ENCODE data around the gene AATF. TPM values are rescaled to one million over a fixed set of nuclear protein-coding genes. Genes with fewer than 3 reads are reported as not detected.

The AATF gene
- total RNA-seq, 1 donor from 2014 or later = 21.1 TPM

- no peaks in the 10 kb centered on the region for H3K27me3 ChIP-seq
- H3K4me3 ChIP-seq = no peak overlapping the region
- peaks cover 0 to 32% of the 10 kb centered on the region in 2 donors for H3K36me3 ChIP-seq
- TF ChIP-seq POLR2A (IDR thresholded peaks at IDR 0.05) = no peak
- TF ChIP-seq POLR2AphosphoS5 (IDR thresholded peaks at IDR 0.05; ENCODE audit: insufficient read depth in 1 of 2, low read depth in 1 of 2) = no peak
- no peak for TF ChIP-seq CTCF (IDR thresholded peaks at IDR 0.05)
- intact Hi-C loops (cut with DNase I) = no loop called here
- H3K9me3 ChIP-seq = no peaks in the 10 kb centered on the region
- no peaks in the 10 kb centered on the region for H3K4me1 ChIP-seq
- no peak for DNase-seq (ENCODE audit: extremely low spot score in 2 of 2)
- H3K27ac ChIP-seq = no peak overlapping the region
Observed at GRCh38 chr17:37090941-37091340, 142.2 kb downstream of the AATF start.

- TF ChIP-seq CTCF (IDR thresholded peaks at IDR 0.05) (no peak), POLR2A (IDR thresholded peaks at IDR 0.05) (no peak), POLR2AphosphoS5 (IDR thresholded peaks at IDR 0.05; ENCODE audit: insufficient read depth in 1 of 2, low read depth in 1 of 2) (no peak)
- Histone ChIP-seq H3K27me3 (no peaks in the 10 kb centered on the region), H3K9me3 (no peaks in the 10 kb centered on the region), H3K27ac (no peak overlapping the region), H3K36me3 (peaks cover 0 to 33% of the 10 kb centered on the region in 2 donors), H3K4me3 (no peak overlapping the region), H3K4me1 (no peaks in the 10 kb centered on the region)
- DNase-seq (ENCODE audit: extremely low spot score in 2 of 2) = no peak
- intact Hi-C loops (cut with DNase I) = no loop called here
Observed at GRCh38 chr17:37092071-37092470, 143.3 kb downstream of the AATF start.

GRCh38 chr17:37092701-37093100 is 143.9 kb downstream of the AATF start:
- no peak overlapping the region for H3K4me3 ChIP-seq
- H3K27me3 ChIP-seq = no peaks in the 10 kb centered on the region
- TF ChIP-seq CTCF (IDR thresholded peaks at IDR 0.05) (no peak), POLR2AphosphoS5 (IDR thresholded peaks at IDR 0.05; ENCODE audit: insufficient read depth in 1 of 2, low read depth in 1 of 2) (no peak), POLR2A (IDR thresholded peaks at IDR 0.05) (no peak)
- DNase-seq (ENCODE audit: extremely low spot score in 2 of 2) = no peak
- no peaks in the 10 kb centered on the region for H3K9me3 ChIP-seq
- no peaks in the 10 kb centered on the region for H3K4me1 ChIP-seq
- intact Hi-C loops (cut with DNase I) = no loop called here
- H3K36me3 ChIP-seq = peaks cover 0 to 33% of the 10 kb centered on the region in 2 donors
- no peak overlapping the region for H3K27ac ChIP-seq

- no peak for DNase-seq (ENCODE audit: extremely low spot score in 2 of 2)
- Histone ChIP-seq H3K9me3 (no peaks in the 10 kb centered on the region), H3K4me3 (no peak overlapping the region), H3K27me3 (no peaks in the 10 kb centered on the region), H3K36me3 (peaks cover 0 to 33% of the 10 kb centered on the region in 2 donors), H3K4me1 (no peaks in the 10 kb centered on the region), H3K27ac (no peak overlapping the region)
- intact Hi-C loops (cut with DNase I) = no loop called here
- no peak for TF ChIP-seq POLR2AphosphoS5 (IDR thresholded peaks at IDR 0.05; ENCODE audit: insufficient read depth in 1 of 2, low read depth in 1 of 2)
- TF ChIP-seq CTCF (IDR thresholded peaks at IDR 0.05) = no peak
- no peak for TF ChIP-seq POLR2A (IDR thresholded peaks at IDR 0.05)
Observed at GRCh38 chr17:37094391-37094790, 145.6 kb downstream of the AATF start.

GRCh38 chr17:37096071-37096470 is 147.3 kb downstream of the AATF start:
- Histone ChIP-seq H3K27ac (no peak overlapping the region), H3K9me3 (no peaks in the 10 kb centered on the region), H3K4me3 (no peak overlapping the region), H3K4me1 (no peaks in the 10 kb centered on the region), H3K27me3 (no peaks in the 10 kb centered on the region), H3K36me3 (peaks cover 0 to 33% of the 10 kb centered on the region in 2 donors)
- TF ChIP-seq POLR2A (IDR thresholded peaks at IDR 0.05) = no peak
- TF ChIP-seq POLR2AphosphoS5 (IDR thresholded peaks at IDR 0.05; ENCODE audit: insufficient read depth in 1 of 2, low read depth in 1 of 2) = no peak
- TF ChIP-seq CTCF (IDR thresholded peaks at IDR 0.05) = no peak
- DNase-seq (ENCODE audit: extremely low spot score in 2 of 2) = no peak
- intact Hi-C loops (cut with DNase I) = no loop called here
